Testis (tissue), 3 donors: ENCODE data around the gene FAM107A. TPM values are rescaled to one million over a fixed set of nuclear protein-coding genes. Genes with fewer than 3 reads are reported as not detected.

Experiments
- DNase-seq: peaks from one replicate; pipeline ENCODE4 v3.0.0-alpha.2; 2019
- H3K27ac ChIP-seq, 2 donors: fragments of 200-600 bp; sonication (generic); one replicate each; pipeline ENCODE4 v1.5.1; 2019
- H3K27me3 ChIP-seq: fragments of 200-600 bp; sonication (generic); one replicate; pipeline ENCODE4 v1.5.1; 2019
- H3K36me3 ChIP-seq: fragments of 200-600 bp; sonication (generic); one replicate; pipeline ENCODE4 v1.5.1; 2017; ENCODE audit warnings: low read depth; ENCODE audit errors: missing control alignments
- H3K4me1 ChIP-seq: fragments of 200-600 bp; sonication (generic); one replicate; pipeline ENCODE4 v1.5.1; 2019
- H3K4me3 ChIP-seq, 2 donors: fragments of 200-600 bp; sonication (generic); one replicate each; pipeline ENCODE4 v1.5.1; 2017 to 2019
- H3K9me3 ChIP-seq: fragments of 200-600 bp; sonication (generic); one replicate; pipeline ENCODE4 v1.5.1; 2017
- CTCF ChIP-seq, 3 experiments: fragments of 450-650 bp in 2 of 3; fragments of 200-600 bp in 1 of 3; sonication (generic) in 1 of 3; IDR thresholded peaks; one replicate each; pipeline ENCODE4 v1.5.1; 2016 to 2019; ENCODE audit warnings: antibody characterized with exemption in 3 of 3, mild to moderate bottlenecking in 2 of 3, moderate library complexity in 1 of 3
- POLR2A ChIP-seq: fragments of 450-650 bp; IDR thresholded peaks from one replicate; pipeline ENCODE4 v1.6.1; 2017; ENCODE audit warnings: antibody characterized with exemption, mild to moderate bottlenecking, moderate library complexity
- WGBS, 2 donors: methylation state at CpG; one replicate each; pipeline ENCODE4 v1.1.5; 2018; 5-methylcytosine and 5-hydroxymethylcytosine counted together
- intact Hi-C: fragments of 100-400 bp; cut with DNase I; formaldehyde crosslinking; loops from one replicate; pipeline ENCODE4 v1.15.1; 2023; ENCODE audit warnings: low total_unique reads
- polyA plus RNA-seq: library from polyadenylated mRNA; stranded (reverse); fragments of 350-450 nt; fragmentation: Illumina TruSeq; extraction: RNeasy Lipid Tissue Mini Kit (QIAGEN cat#74804); gene quantifications from one replicate; pipeline ENCODE4 v1.2.3, GENCODE V29; 2014; ENCODE audit warnings: low read depth, low replicate concordance; ENCODE audit not compliant: insufficient read depth
- total RNA-seq, 2 donors: library from RNA; depleted of rRNA; stranded (reverse); fragments of >200 nt; gene quantifications; one replicate each; pipeline ENCODE4 v1.2.3, GENCODE V29; 2016

The FAM107A gene
- total and polyA plus RNA-seq, 3 donors from 2014 or later: 7.8 to 17.8 (median 14.8) TPM

- Histone ChIP-seq H3K4me3 (no peak overlapping the region), H3K36me3 (no peaks in the 10 kb centered on the region), H3K27ac (no peak overlapping the region), H3K9me3 (no peaks in the 10 kb centered on the region), H3K27me3 (no peaks in the 10 kb centered on the region), H3K4me1 (no peaks in the 10 kb centered on the region)
- intact Hi-C loops: no loop called here
- WGBS, 2 donors: 90 to 94% methylated on average over 3 of the region's 3 CpGs
- no peak for TF ChIP-seq CTCF (IDR thresholded peaks at IDR 0.05)
- TF ChIP-seq POLR2A: no peak
- DNase-seq: no peak
Observed at GRCh38 chr3:58521336-58521670, 55.9 kb downstream of the FAM107A start.

GRCh38 chr3:58520403-58521335 is 56.5 kb downstream of the FAM107A start:
- Histone ChIP-seq H3K9me3 (no peaks in the 10 kb centered on the region), H3K27ac (no peak overlapping the region), H3K4me3 (no peak overlapping the region), H3K27me3 (no peaks in the 10 kb centered on the region), H3K36me3 (no peaks in the 10 kb centered on the region), H3K4me1 (no peaks in the 10 kb centered on the region)
- 51 to 57% methylated on average over 7 to 8 of the region's 8 CpGs for WGBS, 2 donors
- TF ChIP-seq CTCF (IDR thresholded peaks at IDR 0.05) (no peak), POLR2A (no peak)
- intact Hi-C loops: no loop called here
- no peak for DNase-seq

GRCh38 chr3:58519668-58520402 is 57.4 kb downstream of the FAM107A start:
- no peak for DNase-seq
- no peak overlapping the region for H3K27ac ChIP-seq
- no peaks in the 10 kb centered on the region for H3K36me3 ChIP-seq
- H3K27me3 ChIP-seq: no peaks in the 10 kb centered on the region
- H3K4me3 ChIP-seq: no peak overlapping the region
- intact Hi-C loops: no loop called here
- H3K4me1 ChIP-seq: no peaks in the 10 kb centered on the region
- TF ChIP-seq CTCF (IDR thresholded peaks at IDR 0.05) (no peak), POLR2A (no peak)
- H3K9me3 ChIP-seq: no peaks in the 10 kb centered on the region
- WGBS, 2 donors: 85 to 94% methylated on average over 6 of the region's 6 CpGs

- H3K9me3 ChIP-seq: no peaks in the 10 kb centered on the region
- intact Hi-C loops: no loop called here
- no peak overlapping the region for H3K4me3 ChIP-seq
- no peaks in the 10 kb centered on the region for H3K4me1 ChIP-seq
- H3K36me3 ChIP-seq: no peaks in the 10 kb centered on the region
- H3K27me3 ChIP-seq: no peaks in the 10 kb centered on the region
- TF ChIP-seq CTCF (IDR thresholded peaks at IDR 0.05): no peak
- no peak for TF ChIP-seq POLR2A
- 68 to 71% methylated on average over 3 of the region's 3 CpGs for WGBS, 2 donors
- H3K27ac ChIP-seq: no peak overlapping the region
- no peak for DNase-seq
Observed at GRCh38 chr3:58518291-58518789, 58.9 kb downstream of the FAM107A start.
